HUES6 (cell line): ENCODE data around the gene FRMPD2.

Experiments
- H3K27ac ChIP-seq: 2 replicates; pipeline ENCODE4 v1.7.0; 2013; ENCODE audit warnings: low read depth, mild to moderate bottlenecking, low read length, inconsistent platforms
- H3K27me3 ChIP-seq: 2 replicates; pipeline ENCODE4 v1.6.1; 2013; ENCODE audit warnings: low read length; ENCODE audit not compliant: control insufficient read depth, insufficient read depth
- H3K36me3 ChIP-seq: 2 replicates; pipeline ENCODE4 v1.6.1; 2013; ENCODE audit warnings: low read length; ENCODE audit not compliant: control insufficient read depth, insufficient read depth
- H3K4me1 ChIP-seq: 2 replicates; pipeline ENCODE4 v1.6.1; 2013; ENCODE audit warnings: low read length; ENCODE audit not compliant: control insufficient read depth, insufficient read depth
- H3K4me3 ChIP-seq: 2 replicates; pipeline ENCODE4 v1.5.1; 2013; ENCODE audit warnings: low read depth, low read length
- H3K9ac ChIP-seq: one replicate; pipeline ENCODE4 v1.6.1; 2013; ENCODE audit warnings: mild to moderate bottlenecking, low read length
- H3K9me3 ChIP-seq: 2 replicates; pipeline ENCODE4 v1.6.1; 2013; ENCODE audit warnings: low read depth, low read length; ENCODE audit not compliant: control insufficient read depth, insufficient read depth

Gene FRMPD2

DNA sequence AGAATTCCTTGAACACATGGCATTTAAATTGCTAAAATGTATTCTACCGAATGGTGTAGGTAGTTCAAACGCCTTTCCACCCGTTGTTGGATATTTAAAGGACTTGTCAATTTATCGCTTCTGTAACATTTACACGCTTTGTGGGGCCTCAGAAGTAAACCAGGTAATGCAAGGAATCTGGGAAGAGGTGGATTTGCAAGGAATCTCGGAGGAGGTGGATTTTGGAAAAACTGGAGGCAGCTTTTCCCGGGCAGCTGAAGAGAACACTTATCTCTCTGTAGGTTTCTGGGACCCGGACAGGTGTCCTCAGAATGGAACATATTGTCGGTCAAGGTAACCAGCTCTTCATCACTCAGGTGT is 31.4 kb upstream of the FRMPD2 start:
- no peaks in the 10 kb centered on the region for H3K9me3 ChIP-seq
- H3K4me1 ChIP-seq = peaks cover 17% of the 10 kb centered on the region
- H3K36me3 ChIP-seq = no peaks in the 10 kb centered on the region
- H3K27me3 ChIP-seq = peaks cover 24% of the 10 kb centered on the region
- no peak overlapping the region for H3K9ac ChIP-seq
- no peak overlapping the region for H3K27ac ChIP-seq
- H3K4me3 ChIP-seq = peak overlapping the region; percentile 52

GRCh38 chr10:48302515-48303476 is 28.3 kb upstream of the FRMPD2 start:
- no peak overlapping the region for H3K27ac ChIP-seq
- no peaks in the 10 kb centered on the region for H3K36me3 ChIP-seq
- H3K9me3 ChIP-seq = no peaks in the 10 kb centered on the region
- no peak overlapping the region for H3K9ac ChIP-seq
- no peak overlapping the region for H3K4me3 ChIP-seq
- H3K27me3 ChIP-seq = peaks cover 30% of the 10 kb centered on the region
- peaks cover 9% of the 10 kb centered on the region for H3K4me1 ChIP-seq

DNA sequence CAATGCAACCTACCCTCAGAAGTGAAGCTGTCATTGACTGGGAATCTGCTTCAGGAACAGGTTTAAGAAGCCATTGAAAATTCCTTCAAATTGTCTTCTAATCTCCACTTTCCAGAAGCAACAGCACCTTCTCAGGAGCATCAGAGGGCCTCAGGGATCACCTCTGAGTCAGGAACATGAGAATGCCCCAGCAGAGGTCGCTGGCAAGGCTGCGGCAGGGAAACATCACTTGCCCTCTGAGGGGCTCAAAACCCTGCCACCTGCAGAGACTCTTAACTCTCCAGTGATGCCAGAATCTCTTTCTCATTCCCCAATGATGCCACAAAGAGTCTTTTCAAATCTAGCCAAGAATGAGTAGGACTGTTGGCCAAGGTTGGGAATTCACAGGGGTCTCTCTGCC is 26.1 kb upstream of the FRMPD2 start:
- H3K4me3 ChIP-seq = no peak overlapping the region
- no peak overlapping the region for H3K9ac ChIP-seq
- H3K4me1 ChIP-seq = no peaks in the 10 kb centered on the region
- H3K27ac ChIP-seq = no peak overlapping the region
- H3K27me3 ChIP-seq = peaks cover 26% of the 10 kb centered on the region
- H3K9me3 ChIP-seq = no peaks in the 10 kb centered on the region
- no peaks in the 10 kb centered on the region for H3K36me3 ChIP-seq

- H3K27me3 ChIP-seq = peaks cover 18% of the 10 kb centered on the region
- H3K4me1 ChIP-seq = no peaks in the 10 kb centered on the region
These were observed 25.2 kb upstream of the FRMPD2 start for GRCh38 chr10:48299692-48300091.

GRCh38 chr10:48299066-48299465 is 24.6 kb upstream of the FRMPD2 start:
- Histone ChIP-seq H3K4me3 (no peak overlapping the region), H3K27me3 (peaks cover 12% of the 10 kb centered on the region), H3K4me1 (no peaks in the 10 kb centered on the region), H3K36me3 (no peaks in the 10 kb centered on the region), H3K9ac (no peak overlapping the region), H3K27ac (no peak overlapping the region), H3K9me3 (no peaks in the 10 kb centered on the region)

More at GRCh38 chr10:48299692-48300091, 25.2 kb upstream of the FRMPD2 start:
- no peak overlapping the region for H3K27ac ChIP-seq
- H3K9ac ChIP-seq = no peak overlapping the region
- H3K9me3 ChIP-seq = no peaks in the 10 kb centered on the region
- H3K4me3 ChIP-seq = no peak overlapping the region
- H3K36me3 ChIP-seq = no peaks in the 10 kb centered on the region

DNA sequence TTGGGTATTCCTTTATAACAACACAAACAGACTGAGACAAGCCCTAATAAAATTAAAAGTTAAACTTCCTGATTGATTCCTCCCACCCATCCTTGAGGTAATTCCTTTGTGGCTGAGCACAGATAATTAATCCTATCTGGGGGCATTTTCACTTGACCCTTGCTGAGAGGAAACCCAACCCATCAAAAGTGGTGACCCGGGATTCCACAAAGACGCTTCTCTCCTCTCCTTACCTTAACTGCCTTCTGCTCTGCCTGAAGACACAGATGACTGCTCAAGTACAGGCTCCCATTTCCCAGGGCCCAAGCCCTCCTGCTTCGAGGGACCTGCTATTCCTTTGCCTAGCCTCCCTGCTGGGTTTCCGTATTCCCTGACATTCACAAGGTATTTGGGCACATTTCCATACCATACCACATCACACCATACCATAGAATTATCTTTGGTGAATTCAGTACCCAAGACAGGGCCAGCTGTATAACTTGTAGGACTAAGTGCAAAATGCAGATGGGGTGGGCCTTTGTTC is 22.1 kb upstream of the FRMPD2 start:
- Histone ChIP-seq H3K4me1 (no peaks in the 10 kb centered on the region), H3K9ac (no peak overlapping the region), H3K4me3 (no peak overlapping the region), H3K9me3 (no peaks in the 10 kb centered on the region), H3K36me3 (no peaks in the 10 kb centered on the region), H3K27me3 (peaks cover 6% of the 10 kb centered on the region; the same call in 1 of the 2 replicates), H3K27ac (no peak overlapping the region)

- Histone ChIP-seq H3K36me3 (no peaks in the 10 kb centered on the region), H3K27me3 (peaks cover 4% of the 10 kb centered on the region; the same call in 1 of the 2 replicates), H3K4me3 (no peak overlapping the region), H3K4me1 (no peaks in the 10 kb centered on the region), H3K9ac (no peak overlapping the region), H3K27ac (no peak overlapping the region), H3K9me3 (no peaks in the 10 kb centered on the region)
These were observed 19.9 kb upstream of the FRMPD2 start for GRCh38 chr10:48294431-48294830.

DNA sequence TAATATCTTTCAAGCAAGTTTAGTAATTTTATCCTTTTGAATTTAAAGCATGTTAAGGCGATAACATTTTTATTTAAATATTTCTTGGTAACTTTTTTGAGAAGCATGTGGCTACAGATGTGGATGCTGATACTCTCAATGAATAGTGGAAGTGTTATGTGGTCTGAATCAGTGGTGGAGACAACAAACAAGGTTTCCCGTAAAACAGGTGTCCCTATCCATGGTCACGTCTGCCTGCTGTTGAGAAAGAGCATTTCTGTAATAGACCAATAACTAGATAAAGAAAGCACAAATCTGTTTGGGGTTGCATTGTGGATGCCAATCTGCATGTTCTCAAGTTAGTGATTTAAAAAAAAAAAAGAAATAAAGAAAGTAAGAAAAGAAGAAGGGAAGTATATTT is 18.1 kb upstream of the FRMPD2 start:
- no peaks in the 10 kb centered on the region for H3K9me3 ChIP-seq
- H3K27ac ChIP-seq = no peak overlapping the region
- H3K36me3 ChIP-seq = no peaks in the 10 kb centered on the region
- no peak overlapping the region for H3K9ac ChIP-seq
- H3K27me3 ChIP-seq = no peaks in the 10 kb centered on the region
- no peaks in the 10 kb centered on the region for H3K4me1 ChIP-seq
- no peak overlapping the region for H3K4me3 ChIP-seq

DNA sequence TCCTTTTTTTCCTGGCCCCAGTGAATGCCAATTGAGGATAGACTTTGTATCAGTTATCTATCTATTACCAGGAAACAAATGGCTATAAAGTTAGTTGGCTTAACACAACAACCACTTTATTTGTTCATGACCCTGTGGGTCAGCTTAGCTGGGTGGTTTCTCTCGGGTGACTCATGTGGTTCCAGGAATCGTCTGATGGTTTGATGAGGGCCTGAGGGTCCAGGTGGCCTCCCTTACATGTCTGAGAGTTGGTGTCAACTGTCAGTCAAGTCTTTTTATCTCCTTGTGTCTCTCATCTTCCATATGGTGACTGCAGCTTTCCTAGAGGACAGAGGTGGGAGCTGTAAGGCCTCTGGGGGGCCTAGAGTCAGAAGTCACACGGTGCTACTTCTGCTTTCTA is 16.7 kb upstream of the FRMPD2 start:
- no peak overlapping the region for H3K9ac ChIP-seq
- H3K4me3 ChIP-seq = no peak overlapping the region
- no peak overlapping the region for H3K27ac ChIP-seq
- no peaks in the 10 kb centered on the region for H3K36me3 ChIP-seq
- H3K9me3 ChIP-seq = no peaks in the 10 kb centered on the region
- H3K4me1 ChIP-seq = no peaks in the 10 kb centered on the region
- no peaks in the 10 kb centered on the region for H3K27me3 ChIP-seq

GRCh38 chr10:48290286-48290685 is 15.8 kb upstream of the FRMPD2 start:
- H3K9ac ChIP-seq = no peak overlapping the region
- no peak overlapping the region for H3K27ac ChIP-seq
- H3K36me3 ChIP-seq = no peaks in the 10 kb centered on the region
- H3K27me3 ChIP-seq = no peaks in the 10 kb centered on the region
- H3K9me3 ChIP-seq = no peaks in the 10 kb centered on the region
- no peaks in the 10 kb centered on the region; the same call in 1 of the 2 replicates for H3K4me1 ChIP-seq
- no peak overlapping the region for H3K4me3 ChIP-seq

DNA sequence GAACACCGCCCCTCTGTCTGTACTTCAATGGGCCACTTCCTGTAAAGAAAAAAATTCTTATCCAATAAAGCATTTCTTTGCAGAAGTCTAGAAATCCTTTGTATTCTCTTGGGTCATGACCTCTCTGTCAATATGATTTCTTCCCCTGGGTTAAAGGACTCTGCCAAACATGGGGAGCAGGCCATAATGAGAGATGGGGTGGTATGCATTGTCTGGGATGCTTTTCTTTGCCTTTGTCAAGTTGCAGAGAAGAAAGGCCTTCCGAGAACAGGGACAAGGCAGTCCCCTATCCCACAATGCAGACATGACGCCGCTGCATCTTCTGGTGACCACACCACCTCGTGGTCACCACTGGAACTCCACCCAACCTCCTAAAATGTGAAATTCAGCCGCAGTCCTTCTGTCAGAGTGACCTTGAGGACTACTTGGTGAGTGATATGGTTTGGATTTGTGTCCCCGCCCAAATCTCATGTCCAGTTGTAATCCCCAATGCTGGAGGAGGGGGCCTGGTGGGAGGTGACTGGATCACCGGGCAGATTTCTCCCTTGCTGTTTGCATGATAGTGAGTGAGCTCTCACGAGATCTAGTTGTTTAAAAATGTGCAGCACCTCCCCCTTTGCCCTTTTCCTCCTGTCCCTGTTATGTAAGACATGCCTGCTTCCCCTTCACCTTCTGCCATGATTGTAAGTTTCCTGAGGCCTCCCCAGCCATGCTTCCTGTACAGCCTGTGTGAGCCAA is 15.2 kb upstream of the FRMPD2 start:
- H3K4me1 ChIP-seq = no peaks in the 10 kb centered on the region; the same call in 1 of the 2 replicates
- no peaks in the 10 kb centered on the region for H3K9me3 ChIP-seq
- no peak overlapping the region for H3K4me3 ChIP-seq
- no peaks in the 10 kb centered on the region for H3K36me3 ChIP-seq
- no peaks in the 10 kb centered on the region for H3K27me3 ChIP-seq
- H3K27ac ChIP-seq = no peak overlapping the region
- H3K9ac ChIP-seq = no peak overlapping the region
